Astrocyte of the spinal cord (primary cell): ENCODE measurements around the gene UBE2Z.
A peak's percentile ranks its signal among the peaks of the same experiment; 100 is the strongest.

Experiments
- DNase-seq: peaks from one replicate; pipeline ENCODE4 v3.0.0; 2011; ENCODE audit warnings: low read depth, low spot score
- H3K4me3 ChIP-seq: 2 replicates; pipeline ENCODE4 v1.5.1; 2011; ENCODE audit warnings: low read depth, mild to moderate bottlenecking, low read length, moderate library complexity
- CTCF ChIP-seq: IDR thresholded peaks from 2 replicates; pipeline ENCODE4 v1.5.1; 2012; ENCODE audit warnings: low read depth, mild to moderate bottlenecking, low read length, inconsistent platforms
- in situ Hi-C: cut with HindIII; loops from 2 replicates; pipeline ENCODE4 v1.10.0; 2017; ENCODE audit warnings: low sequenced_read_pairs

UBE2Z gene

DNA sequence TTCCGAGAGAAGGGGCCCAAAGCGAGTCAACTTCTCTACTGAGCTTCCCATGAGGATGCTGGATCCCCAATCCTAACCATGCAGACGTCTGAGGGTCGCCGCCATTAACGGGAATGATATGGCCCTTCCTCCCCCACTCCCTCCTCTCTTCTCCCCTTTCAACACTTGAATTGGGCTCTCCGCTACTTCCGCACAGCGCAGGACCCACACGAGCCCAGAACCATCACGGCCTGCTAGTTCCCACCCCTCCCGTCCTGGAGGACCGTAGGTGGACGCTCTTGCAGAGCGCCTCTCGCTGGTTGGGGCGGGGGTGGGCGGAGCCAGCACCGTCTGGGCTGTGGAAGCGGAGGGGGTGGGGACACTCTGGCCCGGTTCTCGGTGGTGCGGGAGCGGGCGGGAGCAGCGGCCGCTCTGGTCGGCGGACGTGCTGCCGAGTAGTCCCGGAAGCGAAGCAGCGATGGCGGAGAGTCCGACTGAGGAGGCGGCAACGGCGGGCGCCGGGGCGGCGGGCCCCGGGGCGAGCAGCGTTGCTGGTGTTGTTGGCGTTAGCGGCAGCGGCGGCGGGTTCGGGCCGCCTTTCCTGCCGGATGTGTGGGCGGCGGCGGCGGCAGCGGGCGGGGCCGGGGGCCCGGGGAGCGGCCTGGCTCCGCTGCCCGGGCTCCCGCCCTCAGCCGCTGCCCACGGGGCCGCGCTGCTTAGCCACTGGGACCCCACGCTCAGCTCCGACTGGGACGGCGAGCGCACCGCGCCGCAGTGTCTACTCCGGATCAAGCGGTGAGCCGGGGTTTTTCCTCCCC lies at the start of gene UBE2Z:
UBE2Z (plus strand) TSS at position 361 of the 797 bp plus-strand sequence; CDS start at position 458, 97 bp downstream.
- TF ChIP-seq CTCF: peak; percentile 9
- H3K4me3 ChIP-seq: peak within 1 kb of the TSS; percentile 85
- peak; percentile 97 for DNase-seq
- in situ Hi-C loops: no loop called here

- H3K4me3 ChIP-seq: no peak overlapping the region
- in situ Hi-C loops: no loop called here
- peak; percentile 6 for TF ChIP-seq CTCF
- DNase-seq: no peak
These were observed 48.2 kb upstream of the UBE2Z start for GRCh38 chr17:48860034-48860433.

- H3K4me3 ChIP-seq: no peak overlapping the region
- in situ Hi-C loops: no loop called here
- no peak for DNase-seq
- TF ChIP-seq CTCF: no peak
These were observed 47.8 kb upstream of the UBE2Z start for GRCh38 chr17:48860456-48860855.

- in situ Hi-C loops: no loop called here
- DNase-seq: no peak
- TF ChIP-seq CTCF: no peak
- H3K4me3 ChIP-seq: no peak overlapping the region
These were observed 39.2 kb upstream of the UBE2Z start for GRCh38 chr17:48868916-48869500.

DNA sequence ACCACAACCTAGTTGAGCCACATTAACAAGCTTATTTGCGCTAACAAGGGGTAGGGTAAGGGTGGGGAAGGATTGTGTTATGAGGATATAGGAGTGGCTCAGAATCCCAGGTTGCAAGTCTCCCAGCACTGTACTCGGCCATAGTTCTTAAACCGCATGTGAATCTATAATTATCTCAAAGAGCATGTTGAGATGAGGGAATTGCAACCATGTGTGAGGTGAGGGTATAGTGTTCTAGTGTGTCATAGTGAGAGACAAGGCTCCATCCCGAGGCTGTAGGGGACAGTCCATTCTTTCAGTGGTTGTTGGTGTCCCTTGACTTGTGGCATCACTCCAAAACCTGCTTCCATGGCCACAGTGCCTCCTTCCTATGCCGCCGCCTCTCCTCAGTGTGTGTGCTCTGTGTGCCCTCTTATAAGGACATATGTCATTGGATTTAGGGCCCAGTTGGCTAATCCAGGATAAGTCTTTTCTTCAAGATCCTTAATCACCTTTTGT lies 38.3 kb upstream of the UBE2Z start:
- in situ Hi-C loops: no loop called here
- no peak overlapping the region for H3K4me3 ChIP-seq
- no peak for DNase-seq
- no peak for TF ChIP-seq CTCF

GRCh38 chr17:48871035-48871550 lies 37.1 kb upstream of the UBE2Z start:
- in situ Hi-C loops: no loop called here
- DNase-seq: no peak
- no peak for TF ChIP-seq CTCF
- no peak overlapping the region for H3K4me3 ChIP-seq
